ENCODE data around the gene HPSE2.

GRCh38 chr10:98921316-98921715 lies 314.3 kb downstream of the HPSE2 start:
- TF ChIP-seq, protein P1, sequence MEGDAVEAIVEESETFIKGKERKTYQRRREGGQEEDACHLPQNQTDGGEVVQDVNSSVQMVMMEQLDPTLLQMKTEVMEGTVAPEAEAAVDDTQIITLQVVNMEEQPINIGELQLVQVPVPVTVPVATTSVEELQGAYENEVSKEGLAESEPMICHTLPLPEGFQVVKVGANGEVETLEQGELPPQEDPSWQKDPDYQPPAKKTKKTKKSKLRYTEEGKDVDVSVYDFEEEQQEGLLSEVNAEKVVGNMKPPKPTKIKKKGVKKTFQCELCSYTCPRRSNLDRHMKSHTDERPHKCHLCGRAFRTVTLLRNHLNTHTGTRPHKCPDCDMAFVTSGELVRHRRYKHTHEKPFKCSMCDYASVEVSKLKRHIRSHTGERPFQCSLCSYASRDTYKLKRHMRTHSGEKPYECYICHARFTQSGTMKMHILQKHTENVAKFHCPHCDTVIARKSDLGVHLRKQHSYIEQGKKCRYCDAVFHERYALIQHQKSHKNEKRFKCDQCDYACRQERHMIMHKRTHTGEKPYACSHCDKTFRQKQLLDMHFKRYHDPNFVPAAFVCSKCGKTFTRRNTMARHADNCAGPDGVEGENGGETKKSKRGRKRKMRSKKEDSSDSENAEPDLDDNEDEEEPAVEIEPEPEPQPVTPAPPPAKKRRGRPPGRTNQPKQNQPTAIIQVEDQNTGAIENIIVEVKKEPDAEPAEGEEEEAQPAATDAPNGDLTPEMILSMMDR (conservative IDR thresholded peaks at IDR 0.05) = no peak
- no peak for TF ChIP-seq EZH2 (IDR thresholded peaks at IDR 0.05; ENCODE audit: low read depth)

Measured in PC-9 (cell line).